SK-N-SH treated with all-trans-retinoic acid at 6 μM for 48 hours (cell line): Measurements from ENCODE around the gene SHISA2.

Experiments used
- CSDC2 ChIP-seq: fragments of 250-450 bp; sonication (Bioruptor Pico); IDR thresholded peaks from 2 replicates; pipeline ENCODE4 v1.5.0; 2020; ENCODE audit warnings: mild to moderate bottlenecking, moderate library complexity
- CSRNP3 ChIP-seq: fragments of 250-450 bp; sonication (Bioruptor Pico); IDR thresholded peaks from 2 replicates; pipeline ENCODE4 v1.5.1; 2021; ENCODE audit warnings: mild to moderate bottlenecking, moderate library complexity
- ESRRG ChIP-seq: fragments of 250-450 bp; sonication (Bioruptor Pico); IDR thresholded peaks from 2 replicates; pipeline ENCODE4 v1.6.1; 2021; ENCODE audit warnings: mild to moderate bottlenecking
- GLIS3 ChIP-seq: fragments of 250-450 bp; sonication (Bioruptor Pico); IDR thresholded peaks from 2 replicates; pipeline ENCODE4 v1.5.0; 2020; ENCODE audit warnings: mild to moderate bottlenecking, moderate library complexity
- PATZ1 ChIP-seq: fragments of 250-450 bp; sonication (Bioruptor Pico); IDR thresholded peaks from 2 replicates; pipeline ENCODE4 v1.8.0; 2020; ENCODE audit warnings: mild to moderate bottlenecking, moderate library complexity, borderline replicate concordance
- RARB ChIP-seq: fragments of 250-450 bp; sonication (Bioruptor Pico); IDR thresholded peaks from 2 replicates; pipeline ENCODE4 v1.8.0; 2021; ENCODE audit warnings: mild to moderate bottlenecking, moderate library complexity
- SNAI2 ChIP-seq: fragments of 250-450 bp; sonication (Bioruptor Pico); IDR thresholded peaks from 2 replicates; pipeline ENCODE4 v1.5.0; 2020; ENCODE audit warnings: mild to moderate bottlenecking, moderate library complexity
- TOX ChIP-seq: fragments of 250-450 bp; sonication (Bioruptor Pico); IDR thresholded peaks from 2 replicates; pipeline ENCODE4 v1.8.0; 2021; ENCODE audit warnings: mild to moderate bottlenecking, moderate library complexity, borderline replicate concordance
- ZNF565 ChIP-seq: fragments of 450-650 bp; formaldehyde crosslinking; conservative IDR thresholded peaks from 2 replicates; pipeline ENCODE4 v1.5.0; 2020; ENCODE audit warnings: low read depth, mild to moderate bottlenecking, moderate library complexity
- TF ChIP-seq, protein P1 (sequence below): fragments of 250-450 bp; sonication (Bioruptor Pico); IDR thresholded peaks from 2 replicates; pipeline ENCODE4 v1.5.1; 2020; ENCODE audit warnings: low read depth, mild to moderate bottlenecking, moderate library complexity
- TF ChIP-seq, protein P2 (sequence below): fragments of 250-450 bp; sonication (Bioruptor Pico); IDR thresholded peaks from 2 replicates; pipeline ENCODE4 v1.8.0; 2021; ENCODE audit warnings: low read depth, mild to moderate bottlenecking, moderate library complexity, borderline replicate concordance

- TF ChIP-seq CSDC2 (CRISPR knock-in tag): no peak
- no peak for TF ChIP-seq PATZ1 (CRISPR knock-in tag)
- TF ChIP-seq, protein P1, sequence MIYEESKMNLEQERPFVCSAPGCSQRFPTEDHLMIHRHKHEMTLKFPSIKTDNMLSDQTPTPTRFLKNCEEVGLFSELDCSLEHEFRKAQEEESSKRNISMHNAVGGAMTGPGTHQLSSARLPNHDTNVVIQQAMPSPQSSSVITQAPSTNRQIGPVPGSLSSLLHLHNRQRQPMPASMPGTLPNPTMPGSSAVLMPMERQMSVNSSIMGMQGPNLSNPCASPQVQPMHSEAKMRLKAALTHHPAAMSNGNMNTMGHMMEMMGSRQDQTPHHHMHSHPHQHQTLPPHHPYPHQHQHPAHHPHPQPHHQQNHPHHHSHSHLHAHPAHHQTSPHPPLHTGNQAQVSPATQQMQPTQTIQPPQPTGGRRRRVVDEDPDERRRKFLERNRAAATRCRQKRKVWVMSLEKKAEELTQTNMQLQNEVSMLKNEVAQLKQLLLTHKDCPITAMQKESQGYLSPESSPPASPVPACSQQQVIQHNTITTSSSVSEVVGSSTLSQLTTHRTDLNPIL (CRISPR knock-in tag): no peak
- no peak for TF ChIP-seq ZNF565 (CRISPR knock-in tag)
- TF ChIP-seq, protein P2, sequence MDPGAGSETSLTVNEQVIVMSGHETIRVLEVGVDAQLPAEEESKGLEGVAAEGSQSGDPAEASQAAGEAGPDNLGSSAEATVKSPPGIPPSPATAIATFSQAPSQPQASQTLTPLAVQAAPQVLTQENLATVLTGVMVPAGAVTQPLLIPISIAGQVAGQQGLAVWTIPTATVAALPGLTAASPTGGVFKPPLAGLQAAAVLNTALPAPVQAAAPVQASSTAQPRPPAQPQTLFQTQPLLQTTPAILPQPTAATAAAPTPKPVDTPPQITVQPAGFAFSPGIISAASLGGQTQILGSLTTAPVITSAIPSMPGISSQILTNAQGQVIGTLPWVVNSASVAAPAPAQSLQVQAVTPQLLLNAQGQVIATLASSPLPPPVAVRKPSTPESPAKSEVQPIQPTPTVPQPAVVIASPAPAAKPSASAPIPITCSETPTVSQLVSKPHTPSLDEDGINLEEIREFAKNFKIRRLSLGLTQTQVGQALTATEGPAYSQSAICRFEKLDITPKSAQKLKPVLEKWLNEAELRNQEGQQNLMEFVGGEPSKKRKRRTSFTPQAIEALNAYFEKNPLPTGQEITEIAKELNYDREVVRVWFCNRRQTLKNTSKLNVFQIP (CRISPR knock-in tag): no peak
- no peak for TF ChIP-seq GLIS3
- TF ChIP-seq CSRNP3 (CRISPR knock-in tag): no peak
- TF ChIP-seq RARB (CRISPR knock-in tag): no peak
- TF ChIP-seq SNAI2: no peak
- no peak for TF ChIP-seq TOX (CRISPR knock-in tag)
- no peak for TF ChIP-seq ESRRG
These were observed 5.2 kb downstream of the SHISA2 start for GRCh38 chr13:26046639-26047038.
